ENCODE measurements around the gene NDUFS3. TPM values are rescaled to one million over a fixed set of nuclear protein-coding genes. Genes with fewer than 3 reads are reported as not detected.

Gene NDUFS3
- total and polyA plus RNA-seq, 8 donors, result 76.2 to 105 (median 102) TPM

DNA sequence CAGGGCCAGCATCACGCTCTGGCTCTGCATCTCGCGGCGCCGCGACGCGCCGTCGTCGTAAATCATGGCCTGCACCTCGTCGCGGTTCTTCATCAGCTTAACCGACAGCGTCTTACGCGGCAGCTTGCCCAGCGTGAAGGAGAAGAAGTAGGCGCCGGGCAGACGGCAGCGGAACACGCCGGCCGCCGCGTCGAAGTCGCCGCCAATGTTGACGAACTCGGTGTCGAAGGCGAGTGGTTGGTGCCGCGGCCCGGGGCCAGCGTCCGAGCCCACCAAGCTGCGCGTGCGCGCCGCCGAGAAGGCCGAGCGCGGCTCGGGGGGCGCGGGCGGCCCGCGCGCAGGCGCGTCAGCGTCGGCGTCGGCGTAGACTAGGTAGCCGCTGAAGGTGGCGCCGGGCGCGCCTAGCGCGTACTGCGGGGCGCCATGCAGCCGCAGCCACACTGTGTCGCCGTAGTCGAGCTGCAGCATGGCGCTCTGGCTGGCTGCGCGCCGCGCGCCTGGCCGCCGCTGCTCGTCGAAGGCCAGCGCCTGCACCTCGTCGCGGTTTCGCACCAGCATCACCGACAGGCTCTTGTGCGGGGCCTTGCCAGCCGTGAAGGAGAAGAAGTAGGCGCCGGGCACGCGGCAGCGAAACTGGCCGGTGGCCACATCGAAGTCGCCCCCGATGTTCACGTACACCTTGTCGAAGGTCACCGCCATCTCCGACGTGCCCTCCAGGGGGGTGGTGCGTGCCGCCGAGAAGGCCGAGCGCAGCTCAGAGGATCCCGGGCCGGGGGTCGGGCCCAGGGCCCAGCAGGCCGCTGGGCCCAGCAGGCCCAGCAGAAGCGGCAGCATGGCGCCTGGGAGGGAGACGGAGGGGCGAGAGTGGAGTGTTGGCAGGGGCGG, 11.3 kb downstream of the NDUFS3 start:
- Histone ChIP-seq H3K27me3 (peaks cover 27 to 58% of the 10 kb centered on the region in 2 donors), H3K9me3 (no peaks in the 10 kb centered on the region), H3K27ac (no peak overlapping the region), H3K4me1 (peaks cover 0 to 19% of the 10 kb centered on the region in 2 donors), H3K36me3 (peaks cover 0 to 7% of the 10 kb centered on the region in 2 donors), H3K4me3 (peak overlapping the region in 1 of 2 donors; percentile 11)
- intact Hi-C loops (cut with DNase I), result no loop called here
- DNase-seq (peak in 2 of 4 donors; percentile 64 to 76), ATAC-seq (no peak)
- TF ChIP-seq CTCF (IDR thresholded peaks at IDR 0.05), result no peak

DNA sequence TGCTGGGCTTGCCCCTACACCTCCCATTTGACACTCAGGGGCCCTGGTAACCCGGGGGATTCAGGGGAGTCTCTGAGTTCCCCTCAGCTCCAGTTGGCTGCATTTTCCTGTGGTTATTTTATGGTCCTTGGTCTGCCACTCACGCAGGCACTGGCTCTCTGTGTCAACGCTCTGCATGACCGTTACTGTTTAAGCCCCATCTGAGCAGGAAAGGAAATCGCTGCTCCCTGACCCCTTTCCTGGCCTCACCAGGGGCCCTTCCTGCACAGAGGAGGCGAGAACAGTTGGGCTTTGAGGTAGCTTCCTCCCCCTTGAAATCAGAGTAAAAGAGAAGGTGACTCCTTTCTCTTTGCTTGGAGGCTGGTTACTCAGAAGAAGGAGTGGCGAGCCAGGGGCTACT, 12.9 kb downstream of the NDUFS3 start:
- no peak overlapping the region for H3K4me3 ChIP-seq
- intact Hi-C loops (cut with DNase I), result no loop called here
- ATAC-seq (no peak), DNase-seq (no peak)
- H3K27me3 ChIP-seq, result peaks cover 27 to 65% of the 10 kb centered on the region in 2 donors
- no peaks in the 10 kb centered on the region for H3K36me3 ChIP-seq
- H3K4me1 ChIP-seq, result peaks cover 0 to 19% of the 10 kb centered on the region in 2 donors
- no peak for TF ChIP-seq CTCF (IDR thresholded peaks at IDR 0.05)
- H3K9me3 ChIP-seq, result no peaks in the 10 kb centered on the region
- no peak overlapping the region for H3K27ac ChIP-seq

- Histone ChIP-seq H3K36me3 (no peaks in the 10 kb centered on the region), H3K27me3 (peaks cover 27 to 65% of the 10 kb centered on the region in 2 donors), H3K4me1 (peaks cover 0 to 19% of the 10 kb centered on the region in 2 donors), H3K9me3 (no peaks in the 10 kb centered on the region), H3K4me3 (no peak overlapping the region), H3K27ac (no peak overlapping the region)
- DNase-seq (no peak), ATAC-seq (no peak)
- intact Hi-C loops (cut with DNase I), result no loop called here
- TF ChIP-seq CTCF (IDR thresholded peaks at IDR 0.05), result no peak
Observed at GRCh38 chr11:47592251-47592650, 13.4 kb downstream of the NDUFS3 start.

DNA sequence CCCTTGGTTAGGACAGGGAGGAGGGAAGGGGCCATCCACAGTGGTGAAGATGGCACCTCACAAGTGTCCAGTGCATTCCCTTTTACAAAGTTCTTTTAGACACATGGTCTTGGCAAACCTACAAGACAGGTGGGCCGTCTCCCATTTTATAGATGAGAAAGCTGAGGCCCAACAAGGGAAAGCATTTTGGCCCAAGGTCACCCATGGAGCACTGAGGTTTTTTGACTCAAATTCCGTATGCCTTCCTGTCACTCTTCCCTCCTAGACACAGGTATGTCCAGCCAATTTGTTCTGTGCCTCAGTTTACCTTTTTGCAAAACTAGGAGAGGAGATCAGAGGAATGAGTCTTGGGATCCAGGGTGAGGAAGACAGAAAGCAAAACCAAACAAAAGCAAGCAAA, 14.1 kb downstream of the NDUFS3 start:
- no peak for DNase-seq
- Histone ChIP-seq H3K27ac (no peak overlapping the region), H3K4me1 (peaks cover 0 to 14% of the 10 kb centered on the region in 2 donors), H3K27me3 (peaks cover 27 to 65% of the 10 kb centered on the region in 2 donors), H3K36me3 (no peaks in the 10 kb centered on the region), H3K9me3 (no peaks in the 10 kb centered on the region), H3K4me3 (no peak overlapping the region)
- ATAC-seq, result no peak
- TF ChIP-seq CTCF (IDR thresholded peaks at IDR 0.05), result no peak
- intact Hi-C loops (cut with DNase I), result no loop called here

DNA sequence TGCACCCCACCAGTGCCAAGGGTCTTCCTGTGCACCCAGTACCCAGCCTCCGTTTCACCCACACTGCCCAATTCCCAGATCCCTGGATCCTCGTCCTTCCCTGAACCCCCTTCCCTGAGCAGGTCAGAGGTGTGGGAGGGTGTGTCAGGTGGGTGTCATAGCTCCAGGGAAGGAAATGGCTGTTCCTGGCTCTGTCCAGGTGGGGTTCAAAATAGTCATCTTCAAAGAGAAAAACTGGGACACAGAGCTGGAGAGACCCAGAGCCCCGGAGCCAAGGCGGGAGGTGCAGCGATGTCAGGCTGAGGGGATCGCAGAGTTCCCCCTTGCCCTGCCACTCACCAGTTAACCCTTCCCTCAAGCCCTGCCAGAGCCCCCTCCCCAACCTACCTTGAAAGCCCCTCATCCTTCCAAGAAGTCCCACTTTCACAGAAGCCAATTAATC, 14.6 kb downstream of the NDUFS3 start:
- DNase-seq, result no peak
- no peak overlapping the region for H3K4me3 ChIP-seq
- no peaks in the 10 kb centered on the region for H3K36me3 ChIP-seq
- no peaks in the 10 kb centered on the region for H3K9me3 ChIP-seq
- no peak for ATAC-seq
- peaks cover 0 to 11% of the 10 kb centered on the region in 2 donors for H3K4me1 ChIP-seq
- H3K27me3 ChIP-seq, result peaks cover 27 to 65% of the 10 kb centered on the region in 2 donors
- no peak for TF ChIP-seq CTCF (IDR thresholded peaks at IDR 0.05)
- intact Hi-C loops (cut with DNase I), result no loop called here
- H3K27ac ChIP-seq, result no peak overlapping the region

All from left lung (tissue), 10 donors.